OCI-M1 (cell line): ENCODE data around the gene CALN1.
"Not testable (repeated sequence)": the region's sequence is repeated elsewhere in the genome, so short reads cannot be mapped to it uniquely, and the experiment has no call there.

Experiments
- DNase-seq: peaks from one replicate; lab custom pipeline; 2025; lab: John Stamatoyannopoulos, UW

CALN1 gene

DNA sequence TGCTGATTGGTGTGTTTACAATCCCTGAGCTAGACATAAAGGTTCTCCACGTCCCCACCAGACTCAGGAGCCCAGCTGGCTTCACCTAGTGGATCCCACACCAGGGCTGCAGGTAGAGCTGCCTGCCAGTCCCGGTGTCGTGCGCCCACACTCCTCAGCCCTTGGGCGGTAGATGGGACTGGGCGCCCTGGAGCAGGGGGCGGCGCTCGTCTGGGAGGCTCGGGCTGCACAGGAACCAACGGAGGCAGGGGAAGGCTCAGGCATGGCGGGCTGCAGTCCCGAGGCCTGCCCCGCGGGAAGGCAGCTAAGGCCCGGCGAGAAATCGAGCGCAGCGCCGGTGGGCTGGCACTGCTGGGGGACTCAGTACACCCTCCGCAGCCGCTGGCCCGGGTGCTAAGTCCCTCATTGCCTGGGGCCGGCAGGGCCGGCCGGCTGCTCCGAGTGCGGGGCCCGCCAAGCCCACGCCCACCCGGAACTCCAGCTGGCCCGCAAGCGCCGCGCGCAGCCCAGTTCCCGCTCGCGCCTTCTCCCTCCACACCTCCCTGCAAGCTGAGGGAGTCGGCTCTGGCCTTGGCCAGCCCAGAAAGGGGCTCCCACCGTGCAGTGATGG is 674.1 kb downstream of the CALN1 start:
- not testable (repeated sequence) for DNase-seq

DNA sequence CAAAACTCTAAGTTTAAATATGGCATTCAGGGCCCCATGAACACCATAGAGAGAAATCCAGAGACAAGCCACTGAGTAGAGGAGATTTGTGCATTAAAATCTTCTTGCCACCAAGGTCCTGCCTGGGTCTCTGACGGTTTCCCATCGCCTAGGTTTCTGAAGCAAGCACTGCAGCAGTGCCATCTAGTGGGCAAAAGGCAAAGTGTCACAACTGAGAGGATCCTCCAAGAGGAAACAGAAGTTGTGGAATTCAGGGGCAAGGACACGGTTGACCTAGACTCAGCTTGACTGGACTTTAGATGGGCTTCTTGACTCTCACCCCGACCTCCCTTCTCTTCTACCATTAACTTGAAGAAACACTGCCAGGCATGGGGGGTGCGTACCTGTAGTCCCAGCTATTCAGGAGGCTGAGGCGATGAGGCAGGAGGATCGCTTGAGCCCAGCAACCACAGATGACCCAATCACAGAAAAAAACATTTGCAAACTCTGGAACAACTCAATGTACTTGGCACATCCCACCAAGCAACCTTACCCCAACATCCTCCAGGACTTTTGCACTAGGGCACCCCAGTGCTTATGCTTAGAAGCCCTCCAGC is 676.1 kb downstream of the CALN1 start:
- peak; percentile 86 for DNase-seq

DNA sequence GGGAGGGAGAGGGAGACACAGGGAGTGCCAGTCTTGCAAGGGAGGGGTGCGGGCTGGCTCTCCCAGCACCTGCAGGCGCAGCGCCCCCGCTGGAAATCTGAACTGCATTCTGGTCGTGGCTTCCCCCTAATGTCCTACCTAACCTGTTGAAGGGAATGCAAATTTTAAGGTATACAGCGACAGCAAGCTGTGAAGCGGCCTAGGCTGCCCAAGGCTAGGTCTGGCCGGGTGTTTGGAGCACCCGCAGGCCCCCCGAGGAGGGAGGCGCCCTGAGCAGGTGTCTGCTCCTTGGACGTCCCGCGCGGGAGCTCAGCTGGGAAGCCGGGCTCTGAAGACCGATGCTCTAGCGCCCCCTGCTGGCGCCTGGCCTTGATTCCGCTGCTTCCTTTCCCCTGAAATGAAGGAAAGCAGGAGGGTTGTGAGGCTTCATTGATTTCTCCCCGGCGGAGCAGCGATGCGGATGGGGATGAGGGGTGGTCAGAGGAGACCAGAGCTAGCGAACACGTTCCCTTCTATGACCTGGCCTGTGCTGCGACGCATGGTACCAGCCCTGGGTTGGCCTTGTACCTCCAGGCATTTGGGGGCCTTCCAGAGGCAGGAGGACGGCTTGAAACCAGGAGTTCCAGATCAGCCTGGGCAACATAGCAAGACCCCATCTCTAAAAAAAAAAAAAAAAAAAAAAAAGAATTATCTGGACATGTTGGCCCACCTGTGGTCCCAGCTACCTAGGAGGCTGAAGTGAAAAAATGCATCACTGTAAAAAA is 678.8 kb downstream of the CALN1 start:
- peak; percentile 85 for DNase-seq

DNA sequence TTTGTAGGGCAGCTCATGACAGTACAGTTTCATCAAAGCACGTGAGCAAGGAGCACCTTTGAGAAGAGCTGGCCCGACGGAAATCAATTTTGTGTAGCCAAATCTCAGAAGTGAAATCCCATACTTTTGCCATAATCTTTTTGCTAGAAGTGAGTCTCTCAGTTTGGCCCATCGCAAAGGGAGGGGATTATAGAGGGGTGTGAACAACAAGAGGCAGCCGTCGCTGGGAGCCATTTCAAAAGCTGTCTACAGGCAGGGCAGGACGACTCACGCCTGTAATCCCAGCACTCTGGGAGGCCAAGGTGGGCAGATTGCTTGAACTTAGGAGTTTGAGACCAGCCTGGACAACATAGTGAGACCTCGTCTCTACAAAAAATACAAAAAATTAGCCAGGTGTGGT is 680.4 kb downstream of the CALN1 start:
- DNase-seq = no peak
